Activated CD8-positive, alpha-beta memory T cell treated with anti-CD3 and anti-CD28 coated beads for 36 hours (primary cell): Measurements from ENCODE around the gene SCFD2. TPM values are rescaled to one million over a fixed set of nuclear protein-coding genes. Genes with fewer than 3 reads are reported as not detected.

Source experiments
- CTCF ChIA-PET: fragments of 350-600 bp; sonication (Branson Sonifier 250); formaldehyde crosslinking; loops from one replicate; lab custom pipeline; 2021; ENCODE audit warnings: antibody characterized with exemption; lab: Charles Lee
- POLR2A ChIA-PET: fragments of 350-600 bp; sonication (Branson Sonifier 250); formaldehyde crosslinking; loops from one replicate; lab custom pipeline; 2021; ENCODE audit warnings: antibody characterized with exemption; lab: Charles Lee
- total RNA-seq, 2 experiments: library from RNA; stranded (reverse); gene quantifications; one replicate each; pipeline ENCODE4 v1.2.3, GENCODE V29; 2021

SCFD2 gene
- total RNA-seq, 2 experiments from 2014 or later: 29.3 to 29.7 TPM

DNA sequence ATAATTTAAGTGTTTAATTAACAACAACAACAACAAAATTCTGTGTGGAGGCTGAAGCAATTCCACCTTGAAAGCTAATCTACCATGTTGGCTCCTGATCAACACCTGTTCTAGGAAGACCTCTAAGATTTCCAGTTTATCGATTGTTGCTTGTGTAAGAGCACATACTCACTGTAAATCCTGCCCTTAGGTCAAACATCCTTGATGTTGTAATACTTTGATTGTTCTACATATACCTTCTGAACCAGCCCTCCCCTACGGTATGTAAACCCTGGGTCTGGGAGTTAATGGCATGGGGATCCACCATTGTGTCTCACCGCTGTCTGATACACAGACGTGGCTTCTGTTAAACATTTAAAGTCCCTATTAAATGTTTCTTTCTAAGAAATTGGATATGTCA, 430.5 kb downstream of the SCFD2 start:
- POLR2A ChIA-PET: no interaction called here
- CTCF ChIA-PET: no interaction called here

DNA sequence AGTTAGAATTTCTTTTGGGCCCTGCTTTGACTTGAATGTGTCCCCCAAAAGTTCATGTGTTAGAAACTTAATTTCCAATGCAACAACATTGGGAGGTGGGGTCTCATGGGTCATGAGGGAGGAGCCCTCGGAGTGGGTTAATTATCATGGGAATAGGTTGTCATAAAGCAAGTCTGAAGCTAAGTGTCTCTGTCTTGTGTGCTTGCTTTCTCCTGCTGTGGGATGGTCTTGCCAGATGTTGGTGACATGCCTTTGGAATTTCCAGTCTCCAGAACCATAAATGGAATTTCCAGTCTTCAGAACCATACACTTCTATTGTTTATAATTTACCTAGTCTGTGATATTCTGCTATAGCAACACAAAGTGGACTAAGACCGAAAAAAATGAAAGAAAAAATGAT, 432.1 kb downstream of the SCFD2 start:
- CTCF ChIA-PET: no interaction called here
- POLR2A ChIA-PET: no interaction called here

DNA sequence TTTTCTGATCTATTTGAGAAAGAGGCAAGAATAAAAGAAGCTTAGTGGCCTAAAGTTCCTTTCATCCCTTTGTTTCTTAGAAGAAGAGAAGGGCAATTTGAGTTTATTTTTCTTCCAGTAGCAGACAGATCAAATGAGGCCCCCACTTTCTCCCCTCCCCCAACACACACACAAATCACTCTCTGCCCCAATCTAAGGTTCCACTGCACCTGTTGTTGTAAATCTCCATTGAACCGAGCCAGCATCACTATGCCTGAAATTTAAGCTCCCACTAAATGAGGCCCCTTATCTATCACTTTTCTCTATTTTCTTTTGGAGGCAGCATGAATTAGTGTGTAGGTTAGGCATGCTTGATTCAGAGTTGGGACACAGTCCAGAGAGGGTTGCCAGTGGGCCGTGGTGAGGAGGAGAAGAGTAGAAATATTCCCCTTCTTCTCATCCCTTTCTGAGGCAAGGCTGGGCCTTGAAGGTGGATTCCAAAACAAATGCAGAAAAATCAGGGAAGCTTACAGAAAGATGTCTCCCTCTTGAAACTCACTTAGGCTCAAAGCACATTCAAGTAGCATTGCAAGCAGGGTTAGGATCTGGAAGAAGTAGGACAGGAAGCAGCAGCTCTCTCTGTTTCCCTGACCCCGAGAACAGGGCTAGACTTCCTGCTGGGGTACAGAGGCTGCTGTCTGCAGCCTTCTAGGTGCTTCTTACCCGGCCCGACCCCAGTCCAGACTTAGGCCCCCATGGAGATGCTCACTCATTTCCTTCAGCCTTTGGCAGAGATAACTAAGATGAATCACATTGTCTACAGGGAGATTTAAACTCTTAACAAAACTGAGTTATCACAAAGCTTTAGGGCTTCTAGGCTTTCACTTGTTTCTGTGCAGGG, 433.0 kb downstream of the SCFD2 start:
- POLR2A ChIA-PET: no interaction called here
- CTCF ChIA-PET: no interaction called here

DNA sequence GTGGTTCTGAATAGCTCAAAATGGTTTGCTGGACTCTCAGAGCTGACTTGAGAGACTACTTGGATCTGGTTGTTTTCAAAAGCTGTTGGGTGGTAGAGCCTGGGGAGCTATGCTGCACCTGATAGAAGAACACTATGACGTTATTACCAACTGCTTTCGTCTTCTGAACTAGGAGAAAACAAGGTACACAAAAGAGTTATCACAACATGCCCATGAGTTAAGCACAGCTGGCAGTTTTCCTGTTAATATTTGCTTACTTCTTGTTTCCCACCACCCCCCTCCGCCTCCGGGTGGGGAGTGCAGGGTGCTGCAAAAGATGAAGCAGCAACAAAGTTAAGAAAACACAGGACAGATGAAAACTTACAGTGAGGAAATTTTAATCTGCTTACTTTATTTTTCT, 434.6 kb downstream of the SCFD2 start:
- POLR2A ChIA-PET: no interaction called here

DNA sequence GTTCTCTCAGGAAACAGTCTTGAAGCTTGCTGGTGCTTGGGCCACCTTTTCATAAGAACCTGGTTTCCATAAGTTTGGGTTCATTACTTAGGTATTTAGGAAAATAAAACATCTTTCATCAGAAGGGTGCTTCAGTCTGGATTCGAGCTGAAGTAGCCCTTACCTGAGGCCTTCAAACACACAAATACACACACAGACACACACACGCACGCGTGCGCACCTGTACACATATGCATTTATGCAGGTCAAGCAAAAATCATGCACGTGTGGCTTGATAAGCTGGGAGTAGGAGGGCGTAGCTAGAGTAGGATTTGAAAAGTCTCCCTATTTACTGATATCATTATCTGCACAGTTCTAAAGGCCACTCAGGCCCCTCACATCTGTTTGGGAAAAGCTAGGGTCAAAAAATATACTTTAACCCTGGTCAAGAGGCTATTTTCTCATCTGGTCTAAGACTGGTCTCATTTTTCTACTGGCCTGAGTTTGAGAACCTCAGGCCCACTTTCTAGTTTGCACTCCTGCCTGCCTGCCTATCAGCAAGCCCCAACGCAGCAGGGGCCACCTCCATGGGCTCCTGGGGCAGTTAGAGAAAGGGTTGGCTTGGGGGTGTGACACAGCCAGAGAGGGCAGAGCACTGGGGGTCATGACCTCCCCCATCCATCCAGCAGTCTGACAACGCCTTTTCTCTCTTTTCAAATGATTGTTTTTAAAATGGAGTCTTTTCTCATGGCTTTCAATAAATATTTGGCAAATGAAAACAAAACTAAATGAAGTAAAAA, 439.5 kb downstream of the SCFD2 start:
- CTCF ChIA-PET: interaction anchor here (1.3 kb wide), 1 partner anchor 15 kb away, joined by 4 read pairs; no protein-coding TSS in a partner anchor
- POLR2A ChIA-PET: no interaction called here

More for the DNA sequence above, 434.6 kb downstream of the SCFD2 start:
- CTCF ChIA-PET: no interaction called here

DNA sequence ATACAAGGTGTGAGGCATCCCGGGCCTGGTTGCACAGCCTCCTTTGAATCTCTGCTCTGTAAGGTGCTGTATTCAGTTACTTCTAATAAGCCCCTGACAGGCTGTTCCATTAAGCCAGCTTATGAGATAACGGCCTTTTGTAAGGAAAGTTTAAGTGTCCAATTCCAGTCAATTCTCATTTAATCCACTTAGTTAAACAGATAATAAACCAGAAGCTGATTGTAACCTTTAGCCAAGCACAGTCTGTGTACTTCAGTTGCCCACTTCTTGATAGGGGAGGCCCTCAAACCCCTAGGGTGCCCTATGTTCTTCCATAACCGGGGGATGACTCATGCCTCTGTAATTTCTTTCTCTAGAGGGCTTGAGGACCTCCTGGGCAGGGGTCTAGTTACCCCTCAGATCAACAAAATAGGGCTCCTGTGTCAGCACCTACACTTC, 440.3 kb downstream of the SCFD2 start:
- ChIA-PET POLR2A (no interaction called here), CTCF (interaction anchor here (1.0 to 1.3 kb wide), 2 partner anchors 14 to 380 kb away, joined by 3 to 4 read pairs; no protein-coding TSS in a partner anchor)

DNA sequence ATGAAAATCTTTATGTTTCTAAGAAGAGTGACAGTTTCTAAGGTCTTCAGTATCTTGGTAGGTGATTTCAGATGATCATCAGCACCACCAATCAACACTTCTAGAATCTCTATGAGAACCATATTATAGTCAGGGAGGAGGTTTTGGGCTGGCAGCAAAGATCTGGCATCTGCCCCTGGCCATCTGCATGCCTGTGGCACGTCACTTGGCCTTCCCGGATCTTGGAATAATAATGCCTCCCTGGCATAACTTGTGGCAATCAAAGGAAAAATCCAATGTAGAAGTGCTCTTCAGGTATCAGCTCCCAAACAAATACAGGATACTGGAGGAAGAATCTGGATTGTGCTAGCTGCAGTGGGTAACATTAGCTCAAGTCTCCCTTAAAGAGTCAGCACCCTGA, 446.4 kb downstream of the SCFD2 start:
- ChIA-PET CTCF (no interaction called here), POLR2A (no interaction called here)

DNA sequence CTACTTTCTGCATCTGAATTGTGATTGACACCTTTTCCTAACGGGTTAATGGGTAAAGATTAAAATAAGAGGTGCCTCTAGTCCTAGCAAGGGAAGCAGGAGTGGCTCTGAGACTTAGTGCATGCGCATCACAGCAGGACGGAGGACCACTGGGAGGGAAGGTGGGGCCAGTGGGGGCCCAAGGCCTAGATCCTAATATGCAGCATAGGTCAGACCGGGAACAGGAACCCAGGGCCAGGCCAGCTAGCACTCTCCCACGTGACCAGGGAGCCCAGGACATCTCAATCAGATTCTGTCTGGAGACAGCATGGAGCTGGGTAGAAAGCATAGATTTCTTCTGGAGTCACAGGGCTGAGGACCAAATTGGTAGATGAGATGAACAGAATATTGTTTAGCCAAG, 448.0 kb downstream of the SCFD2 start:
- CTCF ChIA-PET: no interaction called here
- POLR2A ChIA-PET: no interaction called here

DNA sequence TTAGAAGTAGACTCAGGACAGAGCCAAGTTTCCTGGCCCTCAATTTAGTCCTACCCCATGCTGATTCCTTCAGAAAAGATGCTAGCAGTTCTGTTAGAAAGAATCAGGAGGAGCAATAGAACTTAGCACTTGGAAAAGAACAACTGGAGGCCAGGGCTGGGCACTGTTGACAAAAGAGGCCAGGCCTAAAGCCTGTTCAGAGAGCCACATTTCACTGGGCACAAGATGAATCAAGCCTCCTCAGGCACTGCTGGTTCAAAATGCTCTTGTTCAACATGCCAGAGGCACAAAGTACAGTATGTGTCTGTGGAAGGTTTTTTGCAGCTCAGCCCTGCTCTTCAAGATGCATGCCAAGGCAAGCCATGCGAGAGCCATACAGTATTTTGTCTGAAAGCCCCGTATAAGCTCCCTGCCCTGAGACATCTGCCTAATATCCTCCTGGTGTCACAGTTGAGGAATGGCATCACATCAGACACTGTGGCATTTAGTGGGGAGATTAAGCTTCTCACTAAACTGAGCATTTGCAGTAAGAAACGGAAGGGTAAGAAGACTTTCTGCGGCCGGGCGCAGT, 450.0 kb downstream of the SCFD2 start:
- ChIA-PET CTCF (no interaction called here), POLR2A (no interaction called here)

DNA sequence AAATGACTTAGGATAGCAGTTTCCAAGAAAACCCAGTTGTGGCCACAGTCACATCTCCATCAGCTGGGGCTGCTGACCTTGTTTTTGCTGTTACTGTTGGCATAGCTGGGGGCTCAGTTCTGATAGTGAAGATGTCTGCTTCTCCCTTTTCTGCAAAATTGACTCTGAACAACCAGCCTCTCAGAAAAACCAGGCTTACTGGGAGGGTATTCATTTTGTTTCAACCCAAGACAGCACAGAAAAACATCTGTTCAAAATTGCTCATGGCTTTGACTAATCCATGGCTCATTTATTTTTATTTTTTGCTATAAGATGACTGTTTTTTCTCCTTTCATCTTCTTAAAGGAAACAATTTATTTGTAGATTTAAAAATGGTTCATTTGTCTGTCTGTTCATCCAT, 450.7 kb downstream of the SCFD2 start:
- CTCF ChIA-PET: no interaction called here
- POLR2A ChIA-PET: no interaction called here

DNA sequence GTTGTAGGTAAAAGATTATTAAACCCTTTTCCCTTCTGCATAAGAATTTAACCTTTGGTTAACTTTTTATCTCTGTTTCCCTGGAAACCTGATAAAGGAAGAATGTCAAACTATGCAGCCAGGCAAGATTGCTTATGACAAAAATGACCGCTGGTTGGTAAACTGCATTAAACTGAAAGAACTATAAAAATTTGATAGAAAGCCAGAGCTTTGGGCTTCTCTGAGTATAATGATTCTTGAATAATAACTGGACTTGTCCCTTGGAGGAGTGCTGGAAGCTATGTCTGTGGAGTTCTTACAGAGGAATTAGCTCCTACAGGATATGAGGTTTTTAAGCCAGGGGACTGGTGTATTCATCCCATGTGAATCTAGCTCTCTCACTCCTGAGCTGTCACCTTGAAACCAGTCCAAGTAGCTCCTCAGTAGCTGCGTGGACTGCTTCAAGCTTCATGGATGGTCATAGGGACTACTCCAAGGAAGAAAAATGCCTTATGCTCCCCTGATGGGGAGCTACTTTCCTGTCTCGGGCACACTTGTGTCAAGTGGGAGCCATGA, 451.7 kb downstream of the SCFD2 start:
- POLR2A ChIA-PET: no interaction called here
- CTCF ChIA-PET: interaction anchor here (1.3 kb wide), 1 partner anchor 1320 kb away, joined by 3 read pairs; no protein-coding TSS in a partner anchor

DNA sequence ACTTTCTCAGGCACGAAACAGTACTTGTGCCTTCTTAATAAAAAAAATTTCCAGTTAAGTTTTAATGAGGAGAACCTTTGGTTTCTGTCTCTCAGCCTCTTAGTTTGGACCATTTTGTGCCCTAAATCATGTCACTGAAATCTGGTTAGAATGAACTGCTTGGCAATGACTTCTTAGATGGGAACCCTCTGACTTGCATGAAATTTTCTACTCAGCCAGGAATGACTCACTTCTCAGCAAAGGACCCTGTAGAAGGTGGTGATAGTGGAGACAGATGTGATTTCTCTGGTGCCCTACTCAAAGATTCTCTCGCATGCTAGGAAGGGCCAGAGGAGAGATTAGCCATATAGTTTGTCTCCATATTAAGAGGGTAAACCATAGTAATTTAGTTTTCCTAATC, 453.3 kb downstream of the SCFD2 start:
- ChIA-PET POLR2A (no interaction called here), CTCF (interaction anchor here (0.9 kb wide), 1 partner anchor 11 kb away, joined by 3 read pairs; no protein-coding TSS in a partner anchor)

DNA sequence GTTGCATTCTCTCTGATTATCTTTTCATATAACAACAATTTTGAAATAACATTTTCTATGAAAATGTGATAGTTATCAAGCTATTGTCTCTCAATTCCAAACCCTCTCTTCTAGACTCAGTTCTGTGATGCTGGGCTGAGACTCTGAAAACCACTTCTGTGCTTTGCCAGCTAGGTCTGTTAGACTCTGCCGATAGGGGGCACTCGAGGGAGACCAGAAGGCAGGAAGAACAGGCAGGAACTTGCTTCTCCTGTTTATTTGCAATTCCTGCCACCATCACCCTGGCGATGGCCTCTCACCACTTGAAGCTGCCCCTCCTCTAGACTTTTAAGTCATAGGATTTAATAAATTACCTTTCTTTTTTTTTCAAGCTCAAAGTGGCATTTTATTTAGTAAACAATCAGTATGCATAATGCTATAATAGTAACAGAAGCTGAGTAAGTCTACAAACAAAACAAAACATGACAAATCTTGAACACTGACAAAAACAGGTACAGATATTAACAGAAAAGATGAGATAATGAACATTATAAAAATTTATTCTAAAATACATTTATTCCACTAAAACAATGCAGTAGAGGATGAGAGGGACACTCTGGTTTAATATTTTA, 454.1 kb downstream of the SCFD2 start:
- CTCF ChIA-PET: interaction anchor here (0.6 to 1.3 kb wide), 4 partner anchors 9 to 72 kb away, joined by 3 to 4 read pairs (median 4); no protein-coding TSS in a partner anchor
- POLR2A ChIA-PET: no interaction called here

DNA sequence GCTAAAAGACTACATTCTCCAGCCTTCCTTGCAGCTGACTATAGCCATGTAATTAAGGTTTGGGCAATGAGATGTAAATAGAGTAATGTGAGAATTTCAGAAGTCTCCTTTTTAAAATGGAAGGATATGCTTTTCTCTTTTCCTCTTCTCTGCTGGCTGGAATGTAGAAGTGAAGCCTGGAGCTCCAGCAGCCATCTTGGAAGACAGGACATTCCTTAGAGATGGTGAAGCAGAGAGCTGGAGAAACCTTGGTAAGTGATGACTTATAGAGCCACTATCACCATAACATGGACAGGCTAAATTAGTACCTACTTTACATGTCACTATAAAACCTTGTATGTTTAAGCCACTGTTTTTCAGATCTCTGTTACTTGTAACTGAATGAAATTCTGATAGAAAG, 455.7 kb downstream of the SCFD2 start:
- CTCF ChIA-PET: no interaction called here

DNA sequence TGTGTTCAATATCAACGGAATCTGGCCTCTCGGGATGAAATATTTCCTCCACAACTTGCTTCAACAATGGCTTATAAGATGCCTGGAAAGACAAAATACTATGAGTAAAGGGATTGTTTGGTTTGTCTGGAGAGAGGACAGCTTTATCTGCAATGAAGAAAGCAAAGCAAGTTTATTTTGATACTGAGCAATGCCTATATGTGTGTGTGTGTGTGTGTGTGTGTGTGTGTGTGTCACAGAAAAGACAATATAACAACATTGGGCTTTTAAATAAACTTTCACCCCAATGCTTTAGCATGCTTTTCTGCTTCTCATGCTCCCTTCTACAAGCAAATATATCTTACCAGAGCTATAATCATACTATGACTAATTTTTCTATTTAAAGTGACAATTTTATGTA, 458.4 kb downstream of the SCFD2 start:
- ChIA-PET CTCF (no interaction called here), POLR2A (interaction anchor here (0.5 kb wide), 1 partner anchor 96 kb away, joined by 3 read pairs; no protein-coding TSS in a partner anchor)

More for the DNA sequence above, 455.7 kb downstream of the SCFD2 start:
- POLR2A ChIA-PET: no interaction called here

DNA sequence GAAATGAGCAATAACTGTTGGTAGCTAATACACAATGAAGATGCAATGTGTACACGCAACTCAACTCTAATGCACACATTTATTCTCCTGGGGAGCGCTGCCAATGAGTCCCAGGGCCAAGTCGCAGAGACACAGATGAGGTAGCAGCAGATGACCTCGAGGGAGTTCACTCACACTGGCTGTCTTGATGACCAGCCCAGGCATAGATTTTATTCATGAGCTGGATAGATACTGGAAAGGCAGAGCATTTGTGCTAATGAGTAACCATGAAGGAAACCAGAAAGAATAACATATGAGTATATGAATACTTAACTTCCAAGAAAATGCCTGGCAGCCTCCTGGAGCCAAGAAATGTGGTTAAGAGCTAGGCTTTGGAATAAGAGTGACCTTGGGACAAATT, 461.4 kb downstream of the SCFD2 start:
- POLR2A ChIA-PET: no interaction called here

DNA sequence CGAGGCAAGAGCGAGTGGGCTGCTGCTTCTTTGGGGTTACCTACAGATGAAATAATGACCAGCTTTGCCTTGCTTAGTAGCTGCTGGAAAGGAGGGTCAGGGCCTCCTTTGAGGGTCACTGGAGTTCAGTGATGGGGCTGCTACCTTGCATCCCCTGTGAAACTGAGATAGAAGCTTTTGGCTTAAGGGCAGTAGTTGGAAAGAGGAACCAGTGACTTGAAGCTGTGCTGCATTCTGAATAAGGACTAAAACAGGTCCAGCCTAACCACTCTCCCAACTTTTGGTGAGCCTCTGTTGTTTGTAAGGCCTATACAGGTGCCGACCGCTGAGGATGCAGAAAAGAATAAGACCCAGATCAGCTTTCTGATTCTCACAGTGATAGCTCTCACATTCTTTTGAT, 462.6 kb downstream of the SCFD2 start:
- ChIA-PET CTCF (no interaction called here), POLR2A (no interaction called here)

More for the DNA sequence above, 461.4 kb downstream of the SCFD2 start:
- CTCF ChIA-PET: no interaction called here

DNA sequence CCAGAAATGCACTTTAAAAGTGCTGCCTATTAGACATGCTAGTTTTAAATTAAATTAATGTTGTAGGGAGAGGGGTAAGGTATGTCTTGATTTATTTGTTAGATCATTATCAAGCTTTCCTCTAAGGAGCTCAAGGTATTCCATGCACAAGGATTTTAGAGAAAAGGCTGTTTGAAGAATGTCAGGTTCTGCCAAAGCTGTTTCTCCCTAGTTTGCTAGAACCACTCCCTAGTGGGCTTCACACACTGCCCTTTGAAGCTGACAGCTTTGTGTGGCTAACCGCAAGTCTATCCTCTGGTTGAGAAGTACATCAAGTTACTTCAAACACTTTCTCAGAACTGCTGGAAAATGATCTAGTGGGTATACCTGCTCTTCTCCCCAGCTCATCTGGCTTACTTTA, 471.4 kb downstream of the SCFD2 start:
- ChIA-PET CTCF (no interaction called here), POLR2A (no interaction called here)

DNA sequence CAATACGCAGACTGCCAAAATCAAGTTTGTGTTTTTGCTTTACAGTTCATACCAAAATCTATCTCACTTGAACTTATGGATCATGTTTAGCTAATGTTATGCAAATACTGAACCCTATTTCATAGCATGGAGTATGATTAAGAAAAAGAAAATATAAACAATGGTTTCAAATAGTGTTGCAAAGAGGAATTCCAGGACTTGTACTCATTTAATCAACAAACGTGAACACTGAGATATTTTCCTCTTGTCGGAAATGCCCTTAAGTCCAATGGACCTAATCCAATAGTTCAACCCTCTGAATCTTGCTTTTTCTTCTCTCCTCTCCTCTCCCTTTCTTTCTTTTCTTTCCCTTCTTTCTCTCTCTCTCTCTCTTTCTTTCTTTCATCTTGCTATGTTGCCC, 473.0 kb downstream of the SCFD2 start:
- POLR2A ChIA-PET: no interaction called here
- CTCF ChIA-PET: no interaction called here
